GM13977 (cell line): ENCODE results near the gene EBP.

Source experiments
- DNase-seq: peaks from one replicate; pipeline ENCODE4 v3.0.0; 2012; ENCODE audit warnings: low spot score
- CTCF ChIP-seq: IDR thresholded peaks from 2 replicates; pipeline ENCODE4 v1.5.1; 2012; ENCODE audit warnings: mild to moderate bottlenecking, control low read depth; ENCODE audit not compliant: insufficient read depth; ENCODE audit errors: extremely low read depth, missing control alignments
- in situ Hi-C: fragments of 300-500 bp; cut with MboI; formaldehyde crosslinking; loops from one replicate; pipeline ENCODE4 v1.12.0; 2022; ENCODE audit warnings: low sequenced_read_pairs, low pct_unique_long_range_greater_than_20kb, mixed read lengths, inconsistent platforms; ENCODE audit not compliant: unreplicated experiment

EBP gene

GRCh38 chrX:48576108-48576507 lies 54.5 kb downstream of the EBP start:
- no peak for TF ChIP-seq CTCF
- in situ Hi-C loops, result no loop called here

More at GRCh38 chrX:48576108-48576507, 54.5 kb downstream of the EBP start:
- no peak for DNase-seq
